AG09309 (cell line): ENCODE results near the gene PLEKHA7.

ENCODE experiments used
- DNase-seq: peaks from one replicate; pipeline ENCODE4 v3.0.0-alpha.2; 2010; ENCODE audit warnings: low read depth
- H3K4me3 ChIP-seq: 2 replicates; pipeline ENCODE4 v1.5.1; 2011; ENCODE audit warnings: mild to moderate bottlenecking, low read depth, low read length, moderate library complexity; ENCODE audit not compliant: control insufficient read depth
- CTCF ChIP-seq: IDR thresholded peaks from 2 replicates; pipeline ENCODE4 v1.5.1; 2011; ENCODE audit warnings: mild to moderate bottlenecking, low read depth, low read length, inconsistent platforms; ENCODE audit not compliant: insufficient read depth, control insufficient read depth; ENCODE audit errors: missing control alignments

Gene PLEKHA7

DNA sequence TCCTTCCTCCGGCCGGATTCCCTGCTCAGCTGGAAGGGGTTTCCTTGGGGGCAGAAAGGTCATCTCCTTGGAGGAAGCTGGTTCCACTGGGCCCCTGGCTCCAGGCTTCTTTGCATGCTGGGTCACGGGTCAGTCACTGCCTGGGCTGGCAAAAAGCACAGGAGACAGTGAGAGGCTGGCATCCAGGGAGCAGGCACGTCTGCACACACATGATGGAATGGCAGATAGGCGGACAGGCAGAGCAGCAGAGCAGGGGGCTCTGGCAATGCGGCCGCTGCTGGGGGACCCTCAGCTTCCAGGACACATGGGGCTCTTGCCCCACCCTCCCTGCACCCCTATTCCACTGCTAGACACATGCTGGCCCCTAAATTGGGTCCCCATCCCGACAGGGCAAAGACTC lies 235.3 kb downstream of the PLEKHA7 start:
- H3K4me3 ChIP-seq = no peak overlapping the region
- no peak for TF ChIP-seq CTCF
- DNase-seq = no peak

GRCh38 chr11:16778286-16778685 lies 235.9 kb downstream of the PLEKHA7 start:
- no peak for TF ChIP-seq CTCF
- no peak for DNase-seq
- no peak overlapping the region for H3K4me3 ChIP-seq

- DNase-seq = no peak
- TF ChIP-seq CTCF = no peak
- no peak overlapping the region for H3K4me3 ChIP-seq
These were observed 236.6 kb downstream of the PLEKHA7 start for GRCh38 chr11:16777613-16777975.

GRCh38 chr11:16776711-16777612 lies 237.3 kb downstream of the PLEKHA7 start:
- DNase-seq = no peak
- H3K4me3 ChIP-seq = no peak overlapping the region
- TF ChIP-seq CTCF = no peak

DNA sequence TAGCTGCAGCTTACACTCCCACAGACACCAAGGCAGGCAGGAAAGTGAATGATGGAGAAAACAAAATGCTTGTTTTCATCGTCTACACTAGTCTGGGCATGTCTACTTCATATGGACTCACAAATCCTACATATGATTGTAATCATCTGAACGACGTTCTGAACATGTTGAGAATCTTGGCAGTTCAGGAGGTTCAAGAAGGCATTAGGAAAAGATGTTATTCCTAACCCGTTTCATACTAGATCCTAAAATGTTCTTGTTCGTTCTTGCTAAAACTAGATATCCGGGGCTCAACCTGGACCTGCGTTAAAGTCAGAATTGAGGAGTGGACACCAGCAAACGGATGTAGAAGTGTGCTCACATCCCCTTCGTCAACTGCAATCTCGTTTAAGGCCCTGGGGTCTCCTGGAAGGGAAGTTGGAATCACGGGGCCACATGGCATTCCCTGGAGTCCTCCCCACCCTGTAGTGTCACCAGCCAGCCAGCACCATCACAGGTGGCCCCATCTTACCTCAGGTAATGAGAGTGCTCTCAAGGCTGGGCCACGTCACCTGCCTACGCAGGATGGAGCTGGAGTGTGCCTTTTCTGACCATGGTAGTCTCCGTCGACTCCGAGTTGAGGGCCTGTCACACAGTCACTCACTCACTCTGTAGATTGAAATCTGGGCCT lies 238.5 kb downstream of the PLEKHA7 start:
- no peak for DNase-seq
- no peak for TF ChIP-seq CTCF
- H3K4me3 ChIP-seq = no peak overlapping the region

DNA sequence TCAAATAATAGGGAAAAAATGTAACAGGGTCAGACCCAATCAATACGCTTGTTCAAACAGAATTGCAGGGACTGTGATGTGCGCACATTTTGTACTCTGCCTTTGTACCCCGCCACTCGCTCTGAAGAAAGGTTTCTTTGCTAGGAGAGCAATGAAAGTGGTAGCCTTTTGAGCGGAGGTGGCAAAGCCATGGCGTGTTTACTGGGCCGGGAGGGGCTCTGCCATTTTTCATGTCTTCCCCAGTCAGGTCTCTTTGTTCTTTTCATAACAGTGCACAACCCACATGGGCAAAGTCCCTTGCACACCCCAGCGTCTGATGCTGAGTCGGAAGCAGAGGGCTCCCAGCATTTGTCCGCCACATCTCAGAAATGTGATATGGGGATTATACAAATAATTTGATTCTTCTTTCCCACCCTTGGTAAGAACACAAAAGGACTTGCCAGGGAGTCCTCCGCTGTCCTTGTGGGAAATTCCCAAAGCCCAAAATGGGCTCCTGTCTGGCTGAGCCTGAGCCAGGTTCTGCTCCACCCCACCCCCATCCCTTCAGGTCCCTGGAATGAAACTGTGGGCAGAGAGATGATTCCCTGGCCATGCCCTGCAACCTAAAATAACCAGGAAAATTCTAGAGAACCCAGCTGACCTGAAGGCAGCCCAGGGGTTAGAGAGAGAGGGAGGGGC lies 239.1 kb downstream of the PLEKHA7 start:
- no peak for TF ChIP-seq CTCF
- H3K4me3 ChIP-seq = no peak overlapping the region
- DNase-seq = no peak
